Measurements from ENCODE around the gene TOMM34. TPM values are rescaled to one million over a fixed set of nuclear protein-coding genes. Genes with fewer than 3 reads are reported as not detected.

TOMM34 gene
- polyA plus RNA-seq, 3 donors: 38.7 to 43.0 (median 41.7) TPM

- DNase-seq: peak; percentile 94
These were observed 6.1 kb upstream of the TOMM34 start, which contains the start of gene STK4 for GRCh38 chr20:44966030-44966961. Gene STK4 (plus strand): TSS chr20:44966512. CDS start chr20:44966569, 57 bp downstream.

- no peak for DNase-seq
These were observed 5.4 kb upstream of the TOMM34 start for GRCh38 chr20:44965651-44966029.

- no peak for DNase-seq
These were observed 3.4 kb upstream of the TOMM34 start for GRCh38 chr20:44963325-44964215.

GRCh38 chr20:44962483-44962882 lies 2.3 kb upstream of the TOMM34 start:
- no peak for DNase-seq

- no peak for DNase-seq
These were observed 1.7 kb upstream of the TOMM34 start for GRCh38 chr20:44961870-44962267.

GRCh38 chr20:44961011-44961869 lies 1.0 kb upstream of the TOMM34 start:
- no peak for DNase-seq

GRCh38 chr20:44959638-44960102 lies 527 bp downstream of the TOMM34 start:
- no peak for DNase-seq

GRCh38 chr20:44959082-44959637 lies 1.0 kb downstream of the TOMM34 start:
- DNase-seq: no peak

GRCh38 chr20:44958276-44958675 lies 1.9 kb downstream of the TOMM34 start:
- DNase-seq: no peak

GRCh38 chr20:44956410-44956809 lies 3.8 kb downstream of the TOMM34 start:
- DNase-seq: no peak

GRCh38 chr20:44955270-44955669 lies 4.9 kb downstream of the TOMM34 start:
- DNase-seq: no peak

- no peak for DNase-seq
These were observed 6.0 kb downstream of the TOMM34 start for GRCh38 chr20:44954211-44954610.

GRCh38 chr20:44952731-44953130 lies 7.5 kb downstream of the TOMM34 start:
- no peak for DNase-seq

GRCh38 chr20:44950368-44950767 lies 9.8 kb downstream of the TOMM34 start:
- no peak for DNase-seq

GRCh38 chr20:44948513-44948912 lies 11.7 kb downstream of the TOMM34 start:
- no peak for DNase-seq

GRCh38 chr20:44948107-44948506 lies 12.1 kb downstream of the TOMM34 start:
- DNase-seq: no peak

GRCh38 chr20:44946271-44946852 lies 13.8 kb downstream of the TOMM34 start:
- DNase-seq: no peak

GRCh38 chr20:44945261-44945660 lies 14.9 kb downstream of the TOMM34 start:
- no peak for DNase-seq

GRCh38 chr20:44943828-44944227 lies 16.4 kb downstream of the TOMM34 start:
- no peak for DNase-seq

GRCh38 chr20:44942264-44942973 lies 17.8 kb downstream of the TOMM34 start:
- DNase-seq: no peak

Data from renal pelvis (tissue), 4 donors.